Measurements from ENCODE around the gene UST.

Gene UST, protein sequence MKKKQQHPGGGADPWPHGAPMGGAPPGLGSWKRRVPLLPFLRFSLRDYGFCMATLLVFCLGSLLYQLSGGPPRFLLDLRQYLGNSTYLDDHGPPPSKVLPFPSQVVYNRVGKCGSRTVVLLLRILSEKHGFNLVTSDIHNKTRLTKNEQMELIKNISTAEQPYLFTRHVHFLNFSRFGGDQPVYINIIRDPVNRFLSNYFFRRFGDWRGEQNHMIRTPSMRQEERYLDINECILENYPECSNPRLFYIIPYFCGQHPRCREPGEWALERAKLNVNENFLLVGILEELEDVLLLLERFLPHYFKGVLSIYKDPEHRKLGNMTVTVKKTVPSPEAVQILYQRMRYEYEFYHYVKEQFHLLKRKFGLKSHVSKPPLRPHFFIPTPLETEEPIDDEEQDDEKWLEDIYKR

DNA sequence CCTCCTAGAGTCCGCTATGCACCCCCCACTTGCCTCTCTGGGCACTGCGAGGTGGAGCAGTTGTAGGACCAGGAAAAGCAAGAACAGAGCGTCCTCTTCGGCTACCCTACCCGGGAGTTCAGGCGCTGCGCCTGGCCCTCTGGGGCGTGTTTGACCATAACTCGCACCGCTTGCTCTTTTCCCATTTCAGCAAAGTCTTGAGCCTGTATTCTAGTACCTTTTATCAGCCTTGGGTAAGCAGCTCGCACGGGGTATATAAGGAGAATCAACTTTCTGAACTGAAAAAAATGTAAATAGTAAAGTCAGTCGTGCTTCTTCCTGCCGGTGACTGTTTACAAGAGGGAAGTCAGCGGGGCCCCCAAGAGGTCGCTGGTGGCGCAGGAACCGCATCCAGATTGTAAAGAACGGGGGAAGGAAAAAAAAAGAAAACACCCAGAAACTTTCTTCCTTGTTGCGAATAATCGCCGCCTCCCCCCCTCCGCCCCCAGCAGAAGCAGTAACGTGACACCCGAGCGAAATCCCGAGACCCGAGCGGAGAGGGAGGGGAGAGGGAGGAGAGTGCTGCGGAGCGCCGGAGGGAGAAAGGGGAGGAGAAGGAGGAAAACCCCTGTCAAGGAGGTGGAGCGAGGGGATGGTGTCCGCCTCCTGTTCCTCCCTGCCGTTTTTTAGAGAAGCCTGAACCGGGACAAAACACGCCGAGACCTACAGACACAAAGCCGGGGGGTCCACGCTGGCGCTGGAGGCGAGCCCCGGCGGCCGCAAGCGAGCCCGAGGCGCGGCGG lies at the start of gene UST:
Gene UST (plus strand): TSS at position 668 of the 782 bp plus-strand sequence. CDS start 401 bp downstream, outside the sequence.
- no peaks in the 10 kb centered on the region for H3K36me3 ChIP-seq (ENCODE audit: insufficient read depth)
- H2AFZ ChIP-seq (ENCODE audit: low read depth), result peak within 1 kb of the TSS; percentile 85
- H4K20me1 ChIP-seq (ENCODE audit: insufficient read depth), result no peaks in the 10 kb centered on the region
- H3K27me3 ChIP-seq (ENCODE audit: insufficient read depth, low read depth), result no peaks in the 10 kb centered on the region
- H3K9ac ChIP-seq, result peak within 1 kb of the TSS; percentile 17; the same call in 1 of the 2 replicates
- TF ChIP-seq CTCF (conservative IDR thresholded peaks at IDR 0.05; ENCODE audit: low read depth, low read length), result no peak; the same call in 1 of the 2 replicates
- peaks cover 5% of the 10 kb centered on the region for H3K4me1 ChIP-seq (ENCODE audit: low read depth, poor library complexity, severe bottlenecking)
- no peaks in the 10 kb centered on the region for H3K79me2 ChIP-seq (ENCODE audit: insufficient read depth, low read depth)
- no peak within 1 kb of the TSS for H3K27ac ChIP-seq
- peak within 1 kb of the TSS; percentile 85 for H3K4me2 ChIP-seq
- no peak within 1 kb of the TSS for H3K4me3 ChIP-seq (IDR thresholded peaks at IDR 0.05; ENCODE audit: insufficient read depth, low read depth, low read length)

DNA sequence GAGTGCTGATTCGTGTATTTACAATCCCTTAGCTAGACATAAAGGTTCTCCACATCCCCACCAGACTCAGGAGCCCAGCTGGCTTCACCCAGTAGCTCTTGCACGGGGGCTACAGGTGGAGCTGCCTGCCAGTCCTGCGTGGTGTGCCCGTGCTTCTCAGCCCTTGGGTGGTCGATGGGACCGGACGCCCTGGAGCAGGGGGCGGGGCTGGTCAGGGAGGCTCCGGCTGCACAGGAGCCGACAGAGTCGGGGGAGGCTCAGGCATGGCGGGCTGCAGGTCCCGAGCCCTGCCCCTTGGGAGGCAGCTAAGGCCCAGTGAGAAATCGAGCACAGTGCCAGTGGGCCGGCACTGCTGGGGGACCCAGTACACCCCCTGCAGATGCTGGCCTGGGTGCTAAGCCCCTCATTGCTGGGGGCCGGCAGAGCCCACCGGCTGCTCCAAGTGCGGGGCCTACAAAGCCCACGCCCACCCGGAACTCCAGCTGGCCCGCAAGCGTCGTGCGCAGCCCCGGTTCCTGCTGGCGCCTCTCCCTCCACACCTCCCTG lies 48.9 kb upstream of the UST start:
- Histone ChIP-seq H3K4me2 (no peak overlapping the region), H3K27me3 (ENCODE audit: insufficient read depth, low read depth) (no peaks in the 10 kb centered on the region), H3K4me3 (IDR thresholded peaks at IDR 0.05; ENCODE audit: insufficient read depth, low read depth, low read length) (no peak overlapping the region), H3K9ac (no peak overlapping the region), H2AFZ (ENCODE audit: low read depth) (no peak overlapping the region), H4K20me1 (ENCODE audit: insufficient read depth) (no peaks in the 10 kb centered on the region), H3K79me2 (ENCODE audit: insufficient read depth, low read depth) (no peaks in the 10 kb centered on the region), H3K4me1 (ENCODE audit: low read depth, poor library complexity, severe bottlenecking) (peaks cover 7% of the 10 kb centered on the region), H3K36me3 (ENCODE audit: insufficient read depth) (no peaks in the 10 kb centered on the region), H3K27ac (no peak overlapping the region)
- TF ChIP-seq CTCF (conservative IDR thresholded peaks at IDR 0.05; ENCODE audit: low read depth, low read length), result no peak

GRCh38 chr6:148698671-148699180 lies 48.1 kb upstream of the UST start:
- Histone ChIP-seq H3K27ac (no peak overlapping the region), H3K4me2 (no peak overlapping the region), H3K4me1 (ENCODE audit: low read depth, poor library complexity, severe bottlenecking) (peaks cover 7% of the 10 kb centered on the region), H3K79me2 (ENCODE audit: insufficient read depth, low read depth) (no peaks in the 10 kb centered on the region), H2AFZ (ENCODE audit: low read depth) (no peak overlapping the region), H3K9ac (no peak overlapping the region), H3K36me3 (ENCODE audit: insufficient read depth) (no peaks in the 10 kb centered on the region), H3K4me3 (IDR thresholded peaks at IDR 0.05; ENCODE audit: insufficient read depth, low read depth, low read length) (no peak overlapping the region), H3K27me3 (ENCODE audit: insufficient read depth, low read depth) (no peaks in the 10 kb centered on the region), H4K20me1 (ENCODE audit: insufficient read depth) (no peaks in the 10 kb centered on the region)
- no peak for TF ChIP-seq CTCF (conservative IDR thresholded peaks at IDR 0.05; ENCODE audit: low read depth, low read length)

GRCh38 chr6:148700047-148700715 lies 46.6 kb upstream of the UST start:
- H3K9ac ChIP-seq, result peak overlapping the region; percentile 20; the same call in 1 of the 2 replicates

More at GRCh38 chr6:148700047-148700715, 46.6 kb upstream of the UST start:
- no peaks in the 10 kb centered on the region for H4K20me1 ChIP-seq (ENCODE audit: insufficient read depth)
- TF ChIP-seq CTCF (conservative IDR thresholded peaks at IDR 0.05; ENCODE audit: low read depth, low read length), result no peak
- no peaks in the 10 kb centered on the region for H3K36me3 ChIP-seq (ENCODE audit: insufficient read depth)
- H3K4me2 ChIP-seq, result peak overlapping the region; percentile 61
- H3K4me1 ChIP-seq (ENCODE audit: low read depth, poor library complexity, severe bottlenecking), result peaks cover 7% of the 10 kb centered on the region
- H2AFZ ChIP-seq (ENCODE audit: low read depth), result peak overlapping the region; percentile 67
- H3K79me2 ChIP-seq (ENCODE audit: insufficient read depth, low read depth), result no peaks in the 10 kb centered on the region
- H3K27me3 ChIP-seq (ENCODE audit: insufficient read depth, low read depth), result no peaks in the 10 kb centered on the region
- no peak overlapping the region for H3K4me3 ChIP-seq (IDR thresholded peaks at IDR 0.05; ENCODE audit: insufficient read depth, low read depth, low read length)
- no peak overlapping the region for H3K27ac ChIP-seq

Data from KMS-11 (cell line).